ENCODE results near the gene MRPS16. TPM values are rescaled to one million over a fixed set of nuclear protein-coding genes. Genes with fewer than 3 reads are reported as not detected.

The MRPS16 gene
- total RNA-seq, 4 donors from 2014 or later, result 37.4 to 43.5 (median 40.3) TPM

GRCh38 chr10:73233883-73234282 is 18.6 kb downstream of the MRPS16 start:
- ATAC-seq, result no peak
- WGBS, 2 donors (ENCODE audit: low coverage in 1 of 2), result 75 to 95% methylated on average over 2 of the region's 2 CpGs
- TF ChIP-seq POLR2AphosphoS5 (IDR thresholded peaks at IDR 0.05), result no peak
- no peak for TF ChIP-seq POLR2A (IDR thresholded peaks at IDR 0.05)
- TF ChIP-seq EP300 (IDR thresholded peaks at IDR 0.05), result no peak
- no peak for TF ChIP-seq CTCF (IDR thresholded peaks at IDR 0.05)
- H3K9me3 ChIP-seq, result no peaks in the 10 kb centered on the region
- H3K36me3 ChIP-seq, result peaks cover 0 to 94% of the 10 kb centered on the region in 2 donors
- no peak overlapping the region for H3K4me3 ChIP-seq
- H3K4me1 ChIP-seq, result no peaks in the 10 kb centered on the region
- H3K27me3 ChIP-seq, result no peaks in the 10 kb centered on the region
- no peak overlapping the region for H3K27ac ChIP-seq

DNA sequence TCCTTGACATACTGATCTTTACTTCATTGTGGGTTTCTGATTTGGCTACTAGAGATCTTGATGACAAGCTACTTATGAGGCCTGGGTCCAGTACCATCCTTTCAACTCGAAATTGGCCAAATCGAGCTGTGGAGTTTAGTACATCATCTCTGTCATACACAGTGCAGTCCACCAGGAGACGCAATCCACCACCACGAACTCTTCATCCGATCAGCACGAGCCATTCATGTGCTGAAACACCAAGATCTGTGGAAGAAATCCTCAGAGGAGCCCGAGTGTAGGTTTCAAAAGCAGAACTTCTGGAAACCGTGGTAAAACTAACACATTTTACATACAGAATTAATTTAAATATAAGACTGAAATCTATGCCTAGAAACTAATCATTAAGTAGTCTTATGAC is 19.6 kb downstream of the MRPS16 start:
- Histone ChIP-seq H3K36me3 (peaks cover 0 to 87% of the 10 kb centered on the region in 2 donors), H3K9me3 (no peaks in the 10 kb centered on the region), H3K4me3 (no peak overlapping the region), H3K4me1 (no peaks in the 10 kb centered on the region), H3K27me3 (no peaks in the 10 kb centered on the region), H3K27ac (no peak overlapping the region)
- WGBS, 2 donors (ENCODE audit: low coverage in 1 of 2), result 88 to 92% methylated on average over 5 to 8 of the region's 8 CpGs
- ATAC-seq, result no peak
- TF ChIP-seq CTCF (IDR thresholded peaks at IDR 0.05) (no peak), EP300 (IDR thresholded peaks at IDR 0.05) (no peak), POLR2AphosphoS5 (IDR thresholded peaks at IDR 0.05) (no peak), POLR2A (IDR thresholded peaks at IDR 0.05) (no peak)

- H3K4me3 ChIP-seq, result no peak overlapping the region
- no peaks in the 10 kb centered on the region for H3K4me1 ChIP-seq
- TF ChIP-seq POLR2AphosphoS5 (IDR thresholded peaks at IDR 0.05) (no peak), EP300 (IDR thresholded peaks at IDR 0.05) (no peak), CTCF (IDR thresholded peaks at IDR 0.05) (no peak), POLR2A (IDR thresholded peaks at IDR 0.05) (no peak)
- H3K27me3 ChIP-seq, result no peaks in the 10 kb centered on the region
- H3K27ac ChIP-seq, result no peak overlapping the region
- peaks cover 0 to 60% of the 10 kb centered on the region in 2 donors for H3K36me3 ChIP-seq
- ATAC-seq, result no peak
- no peaks in the 10 kb centered on the region for H3K9me3 ChIP-seq
- WGBS, 2 donors (ENCODE audit: low coverage in 1 of 2), result 79 to 88% methylated on average over 4 to 6 of the region's 6 CpGs
Observed at GRCh38 chr10:73229567-73229966, 22.9 kb downstream of the MRPS16 start.

- Histone ChIP-seq H3K27me3 (no peaks in the 10 kb centered on the region), H3K9me3 (no peaks in the 10 kb centered on the region), H3K4me3 (no peak overlapping the region), H3K4me1 (no peaks in the 10 kb centered on the region), H3K27ac (no peak overlapping the region), H3K36me3 (peaks cover 0 to 47% of the 10 kb centered on the region in 2 donors)
- WGBS, 2 donors (ENCODE audit: low coverage in 1 of 2), result 68 to 80% methylated on average over 2 to 3 of the region's 3 CpGs
- TF ChIP-seq POLR2A (IDR thresholded peaks at IDR 0.05) (no peak), POLR2AphosphoS5 (IDR thresholded peaks at IDR 0.05) (no peak), EP300 (IDR thresholded peaks at IDR 0.05) (no peak), CTCF (IDR thresholded peaks at IDR 0.05) (no peak)
- no peak for ATAC-seq
Observed at GRCh38 chr10:73228247-73228646, 24.2 kb downstream of the MRPS16 start.

GRCh38 chr10:73226663-73227062 is 25.8 kb downstream of the MRPS16 start:
- ATAC-seq, result no peak
- TF ChIP-seq POLR2AphosphoS5 (IDR thresholded peaks at IDR 0.05) (no peak), CTCF (IDR thresholded peaks at IDR 0.05) (no peak), POLR2A (IDR thresholded peaks at IDR 0.05) (no peak), EP300 (IDR thresholded peaks at IDR 0.05) (no peak)
- peaks cover 0 to 31% of the 10 kb centered on the region in 2 donors for H3K36me3 ChIP-seq
- no peaks in the 10 kb centered on the region for H3K27me3 ChIP-seq
- H3K27ac ChIP-seq, result no peak overlapping the region
- H3K9me3 ChIP-seq, result no peaks in the 10 kb centered on the region
- no peaks in the 10 kb centered on the region for H3K4me1 ChIP-seq
- H3K4me3 ChIP-seq, result no peak overlapping the region

Measured in gastroesophageal sphincter (tissue), 4 donors.